IPS-18a (cell line): ENCODE data around the gene DNAH11.
A peak's percentile ranks its signal among the peaks of the same experiment; 100 is the strongest.

Experiments used
- H3K27ac ChIP-seq: one replicate; pipeline ENCODE4 v1.5.1; 2013; ENCODE audit warnings: low read length
- H3K27me3 ChIP-seq: one replicate; pipeline ENCODE4 v1.6.1; 2013; ENCODE audit warnings: mild to moderate bottlenecking, low read length; ENCODE audit not compliant: control insufficient read depth, insufficient read depth
- H3K36me3 ChIP-seq: one replicate; pipeline ENCODE4 v1.6.1; 2013; ENCODE audit warnings: low read depth, low read length; ENCODE audit not compliant: control insufficient read depth
- H3K4me1 ChIP-seq: one replicate; pipeline ENCODE4 v1.6.1; 2013; ENCODE audit warnings: low read depth, low read length; ENCODE audit not compliant: control insufficient read depth
- H3K4me3 ChIP-seq: one replicate; pipeline ENCODE4 v1.5.1; 2013; ENCODE audit warnings: low read length
- H3K9ac ChIP-seq: one replicate; pipeline ENCODE4 v1.6.1; 2013; ENCODE audit warnings: mild to moderate bottlenecking, low read length, moderate library complexity
- H3K9me3 ChIP-seq: one replicate; pipeline ENCODE4 v1.6.1; 2013; ENCODE audit warnings: low read depth, low read length; ENCODE audit not compliant: control insufficient read depth

The DNAH11 gene

DNA sequence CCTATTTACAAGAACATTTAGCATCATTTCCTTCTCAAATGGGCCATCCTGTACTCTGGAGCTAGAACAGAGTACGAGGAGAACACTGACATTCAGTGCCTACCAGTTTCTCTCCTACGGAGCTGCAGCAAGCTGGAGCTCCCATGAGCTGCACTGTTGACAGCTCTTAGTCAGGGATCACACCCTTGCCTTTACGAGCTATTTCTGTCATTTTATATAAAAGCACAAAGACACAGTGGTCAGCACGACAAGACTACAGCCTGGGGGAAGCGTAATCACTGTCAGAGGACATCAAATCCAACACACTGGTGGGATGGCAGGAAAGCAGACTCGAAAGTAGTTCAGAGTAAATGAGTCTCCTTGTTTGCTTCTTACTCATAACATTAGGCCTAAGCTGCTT lies 400.1 kb downstream of the DNAH11 start:
- Histone ChIP-seq H3K27ac (no peak overlapping the region), H3K4me1 (peaks cover 36% of the 10 kb centered on the region), H3K9me3 (no peaks in the 10 kb centered on the region), H3K36me3 (no peaks in the 10 kb centered on the region), H3K4me3 (no peak overlapping the region), H3K9ac (no peak overlapping the region), H3K27me3 (no peaks in the 10 kb centered on the region)

DNA sequence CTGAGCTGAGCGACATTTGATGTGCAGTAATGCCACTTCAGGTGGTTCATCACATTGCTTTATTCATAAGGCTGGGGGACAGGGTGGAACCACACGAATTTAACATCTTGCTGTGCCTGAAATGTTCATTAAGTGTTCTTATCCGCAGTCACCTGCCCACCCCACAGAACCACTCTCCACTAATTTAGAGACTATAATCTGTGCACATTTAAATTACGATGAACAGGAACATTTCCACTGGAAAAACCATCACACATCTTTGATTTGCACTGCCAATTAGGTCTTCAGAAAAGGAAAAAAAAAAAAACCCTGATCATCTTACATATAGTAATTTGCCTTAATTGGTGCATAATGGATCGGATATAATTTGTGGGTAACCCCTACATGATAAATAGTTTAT lies 400.6 kb downstream of the DNAH11 start:
- H3K4me3 ChIP-seq: peak overlapping the region; percentile 99
- no peaks in the 10 kb centered on the region for H3K9me3 ChIP-seq
- no peak overlapping the region for H3K27ac ChIP-seq
- H3K27me3 ChIP-seq: no peaks in the 10 kb centered on the region
- H3K36me3 ChIP-seq: no peaks in the 10 kb centered on the region
- peaks cover 36% of the 10 kb centered on the region for H3K4me1 ChIP-seq
- H3K9ac ChIP-seq: no peak overlapping the region

DNA sequence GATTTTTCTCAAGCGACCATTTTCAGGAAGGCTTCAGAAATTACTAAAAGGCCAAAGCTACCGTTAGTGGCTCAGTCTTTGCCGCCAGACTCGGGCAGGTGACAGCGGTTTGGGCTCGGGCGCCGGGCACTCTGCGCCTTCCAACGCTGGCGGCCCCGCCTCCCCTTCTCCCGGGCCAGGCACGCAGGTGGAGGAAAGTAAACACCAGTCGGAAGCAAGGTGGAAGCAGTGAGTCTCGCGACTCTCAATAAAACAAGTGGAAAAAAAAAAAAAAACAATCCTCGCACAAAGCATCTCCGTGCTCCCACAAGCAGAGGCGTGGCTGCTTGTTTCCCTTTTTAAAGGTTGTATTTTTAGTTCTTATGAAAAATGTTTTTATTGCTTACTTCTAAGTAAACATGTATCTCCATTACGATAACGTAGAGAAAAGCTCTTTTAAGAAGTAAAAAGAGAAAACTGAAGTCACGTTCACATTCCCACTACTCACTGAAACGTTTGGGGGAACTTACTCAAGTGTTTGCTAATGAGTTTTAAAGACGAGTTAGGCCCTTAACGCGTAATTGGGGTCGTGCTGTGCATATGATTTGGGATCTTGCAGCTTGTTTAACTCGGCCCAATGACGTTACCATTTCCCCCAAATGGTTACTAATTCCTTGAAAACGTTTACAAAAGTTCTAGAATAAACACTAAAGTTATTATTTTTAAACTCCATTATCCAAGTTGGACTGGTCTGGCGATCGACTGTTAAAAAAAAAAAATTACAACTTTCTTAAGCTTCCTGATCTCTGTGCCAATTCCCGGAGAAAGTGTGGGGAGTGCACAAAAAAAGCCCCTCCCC lies 402.0 kb downstream of the DNAH11 start:
- Histone ChIP-seq H3K9me3 (no peaks in the 10 kb centered on the region), H3K27ac (peak overlapping the region; percentile 67), H3K9ac (peak overlapping the region; percentile 96), H3K36me3 (no peaks in the 10 kb centered on the region), H3K4me1 (peaks cover 29% of the 10 kb centered on the region), H3K27me3 (no peaks in the 10 kb centered on the region), H3K4me3 (peak overlapping the region; percentile 99)

DNA sequence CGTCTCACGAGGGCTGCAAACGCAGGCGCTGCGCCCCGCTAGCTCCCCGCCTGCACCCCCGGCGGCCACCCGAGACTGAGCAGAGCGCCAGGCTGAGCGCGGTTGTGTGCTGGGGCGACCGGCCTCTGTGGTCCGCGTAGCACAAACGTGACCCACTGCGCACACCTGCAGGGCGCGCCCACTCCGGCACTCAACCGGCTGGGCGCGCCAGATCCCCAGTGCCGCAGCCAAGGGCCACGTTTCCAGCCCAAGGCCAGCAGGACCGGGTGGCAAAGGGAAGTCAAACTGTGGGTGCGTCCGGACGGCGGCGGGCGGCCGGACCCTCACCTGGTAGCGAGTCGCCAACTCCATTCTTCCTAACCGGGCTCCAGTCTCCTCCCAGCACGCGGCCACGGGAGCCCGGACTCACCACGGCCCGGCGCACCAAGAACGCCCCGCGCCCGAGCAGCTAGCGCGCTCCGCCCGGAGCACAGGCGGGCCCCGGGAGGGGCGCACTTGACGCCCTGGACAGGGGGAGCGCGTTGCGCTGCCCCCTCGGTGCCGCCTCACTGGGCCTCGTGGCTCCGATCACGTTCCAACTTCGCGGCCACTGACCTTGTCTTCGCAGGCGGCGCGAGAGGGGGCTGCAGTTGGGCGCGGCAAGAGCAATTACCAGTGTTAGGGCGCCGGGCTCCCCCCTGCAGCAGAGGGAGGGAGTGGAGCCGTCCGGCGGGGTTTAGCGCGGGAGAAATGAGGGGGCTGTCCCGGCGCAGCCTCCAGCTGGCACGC lies 402.8 kb downstream of the DNAH11 start, which contains the start of gene CDCA7L:
Gene CDCA7L (minus strand): TSS at position 446 of the 768 bp plus-strand sequence. CDS start 95 bp downstream, at position 351.
- H3K27me3 ChIP-seq: no peaks in the 10 kb centered on the region
- H3K36me3 ChIP-seq: no peaks in the 10 kb centered on the region
- H3K4me1 ChIP-seq: peaks cover 29% of the 10 kb centered on the region
- no peaks in the 10 kb centered on the region for H3K9me3 ChIP-seq
- peak within 1 kb of the TSS; percentile 67 for H3K27ac ChIP-seq
- peak within 1 kb of the TSS; percentile 96 for H3K9ac ChIP-seq
- peak within 1 kb of the TSS; percentile 99 for H3K4me3 ChIP-seq

DNA sequence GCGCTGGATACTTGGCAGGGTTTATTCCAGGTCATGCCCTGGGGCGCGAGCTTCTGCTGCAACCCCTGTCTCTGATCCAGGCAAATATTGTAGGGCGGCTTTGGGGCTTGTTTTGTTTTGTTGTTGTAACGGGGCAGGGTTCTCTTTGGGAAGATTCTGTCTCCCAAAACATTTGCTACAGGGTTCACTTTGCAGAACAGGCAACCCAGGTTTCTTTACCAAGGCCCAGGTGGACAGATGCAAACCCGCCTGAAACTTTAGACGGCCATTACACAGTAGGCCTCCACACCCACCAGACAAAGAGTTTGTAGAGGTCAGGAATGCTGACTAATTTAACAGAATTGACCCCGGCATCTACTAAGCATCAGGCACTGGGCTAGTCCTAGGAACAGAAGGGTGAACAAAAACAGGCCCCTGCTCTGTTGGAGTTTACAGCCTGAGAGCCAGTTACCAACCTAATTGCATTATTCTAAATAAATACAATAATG lies 403.4 kb downstream of the DNAH11 start:
- Histone ChIP-seq H3K27me3 (no peaks in the 10 kb centered on the region), H3K27ac (peak overlapping the region; percentile 67), H3K9me3 (no peaks in the 10 kb centered on the region), H3K36me3 (no peaks in the 10 kb centered on the region), H3K4me3 (peak overlapping the region; percentile 99), H3K9ac (peak overlapping the region; percentile 96), H3K4me1 (peaks cover 27% of the 10 kb centered on the region)

DNA sequence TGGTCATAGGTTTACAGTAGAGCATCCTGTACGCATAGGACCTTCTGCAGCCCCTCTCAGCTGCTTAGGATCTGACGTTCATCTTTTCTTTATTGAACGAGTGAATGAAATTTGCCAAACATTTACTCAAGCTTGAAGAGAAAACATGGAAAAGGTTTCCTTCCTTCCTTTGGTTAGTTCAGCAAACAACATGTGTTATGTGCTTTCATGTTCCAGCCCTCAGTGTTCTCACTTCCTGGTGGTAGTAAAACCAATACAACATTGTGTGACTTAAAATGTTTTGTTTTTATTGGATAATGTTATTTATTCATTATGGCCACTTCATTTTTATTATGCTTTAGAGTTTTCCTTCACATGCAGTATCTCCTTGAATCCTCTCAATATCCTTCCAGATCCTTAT lies 404.2 kb downstream of the DNAH11 start:
- Histone ChIP-seq H3K27me3 (no peaks in the 10 kb centered on the region), H3K27ac (no peak overlapping the region), H3K36me3 (no peaks in the 10 kb centered on the region), H3K4me3 (no peak overlapping the region), H3K4me1 (peaks cover 21% of the 10 kb centered on the region), H3K9me3 (no peaks in the 10 kb centered on the region), H3K9ac (no peak overlapping the region)

DNA sequence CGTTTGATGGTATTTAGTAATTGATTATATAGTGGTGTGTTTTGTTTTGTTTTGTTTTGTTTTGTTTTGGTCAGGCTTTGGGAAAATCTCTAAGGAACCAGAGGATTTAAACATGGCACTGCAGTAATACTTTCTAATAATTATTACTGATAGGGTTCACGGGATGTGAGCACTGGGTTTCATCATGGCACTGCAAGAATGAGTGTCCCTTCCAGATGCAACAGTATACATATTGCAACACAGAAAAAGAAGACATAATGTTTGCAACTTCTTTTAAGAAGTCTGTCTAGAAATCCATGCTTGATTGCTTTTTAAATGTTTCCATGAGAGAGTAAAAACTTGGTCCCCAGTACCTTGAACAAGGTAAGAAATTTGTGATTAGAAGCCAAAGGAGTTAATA lies 405.1 kb downstream of the DNAH11 start:
- Histone ChIP-seq H3K9me3 (no peaks in the 10 kb centered on the region), H3K27me3 (no peaks in the 10 kb centered on the region), H3K9ac (no peak overlapping the region), H3K27ac (no peak overlapping the region), H3K36me3 (no peaks in the 10 kb centered on the region), H3K4me1 (peaks cover 14% of the 10 kb centered on the region), H3K4me3 (no peak overlapping the region)

DNA sequence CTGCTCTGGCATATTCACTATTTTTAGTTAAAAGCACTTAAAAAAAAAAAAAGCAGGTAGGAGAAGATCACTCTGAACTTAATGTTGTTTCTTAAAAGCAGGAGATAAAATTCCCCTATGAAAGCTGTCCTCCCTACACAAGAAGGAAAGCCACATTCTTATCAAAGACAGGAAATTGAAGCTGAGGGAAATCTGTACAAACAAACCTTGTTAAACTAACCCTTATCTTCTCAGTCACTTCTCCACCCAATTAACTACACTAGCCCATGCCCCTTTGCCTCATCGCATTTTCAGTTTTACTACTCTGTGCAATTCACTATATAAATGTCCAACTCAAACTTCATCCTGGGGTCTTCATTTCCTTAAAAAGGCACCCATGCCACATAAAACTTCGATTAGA lies 405.5 kb downstream of the DNAH11 start:
- no peaks in the 10 kb centered on the region for H3K36me3 ChIP-seq
- no peak overlapping the region for H3K4me3 ChIP-seq
- H3K27me3 ChIP-seq: no peaks in the 10 kb centered on the region
- peaks cover 10% of the 10 kb centered on the region for H3K4me1 ChIP-seq
- no peaks in the 10 kb centered on the region for H3K9me3 ChIP-seq
- H3K9ac ChIP-seq: no peak overlapping the region
- no peak overlapping the region for H3K27ac ChIP-seq

DNA sequence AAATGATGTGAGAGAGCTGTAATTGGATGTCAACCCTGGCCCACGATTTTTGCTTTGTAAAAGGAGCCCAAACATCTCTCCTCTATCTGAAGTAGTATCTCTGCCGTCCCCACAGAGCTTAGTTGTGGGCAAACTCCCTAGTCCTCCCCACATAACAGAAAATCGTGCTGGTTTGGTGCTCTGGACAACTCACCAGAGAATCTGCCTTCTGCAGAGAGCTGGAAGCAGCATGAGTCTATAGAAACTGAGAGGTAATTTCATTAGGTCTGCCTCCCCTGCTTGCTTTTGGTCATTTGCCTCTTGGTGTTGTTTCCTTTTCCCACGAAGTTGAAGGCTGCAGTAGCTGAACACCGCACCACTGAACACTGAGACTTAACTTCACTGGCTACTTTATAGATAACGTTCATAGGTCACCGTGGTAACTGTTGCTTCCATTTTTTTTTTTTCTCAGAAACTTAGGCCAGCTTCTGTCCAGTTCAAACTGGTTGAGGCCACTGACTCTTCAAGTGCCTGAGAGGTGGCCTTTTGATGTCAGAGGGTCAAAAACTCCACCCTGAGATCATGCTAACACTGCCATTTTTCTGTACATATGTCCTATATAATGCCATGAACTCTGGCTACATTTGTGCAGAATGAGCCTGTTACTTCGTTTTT lies 406.2 kb downstream of the DNAH11 start:
- Histone ChIP-seq H3K27me3 (no peaks in the 10 kb centered on the region), H3K9ac (no peak overlapping the region), H3K9me3 (no peaks in the 10 kb centered on the region), H3K36me3 (no peaks in the 10 kb centered on the region), H3K27ac (no peak overlapping the region), H3K4me3 (no peak overlapping the region), H3K4me1 (peaks cover 4% of the 10 kb centered on the region)
